Middle frontal gyrus (tissue), 1 donor: Measurements from ENCODE around the gene SPIN1.

Experiments
- DNase-seq: peaks from one replicate; pipeline ENCODE4 v3.0.0-alpha.2; 2015; ENCODE audit warnings: low spot score; ENCODE audit errors: extremely low spot score

Gene SPIN1

GRCh38 chr9:88488166-88488565 is 99.9 kb downstream of the SPIN1 start:
- no peak for DNase-seq

DNA sequence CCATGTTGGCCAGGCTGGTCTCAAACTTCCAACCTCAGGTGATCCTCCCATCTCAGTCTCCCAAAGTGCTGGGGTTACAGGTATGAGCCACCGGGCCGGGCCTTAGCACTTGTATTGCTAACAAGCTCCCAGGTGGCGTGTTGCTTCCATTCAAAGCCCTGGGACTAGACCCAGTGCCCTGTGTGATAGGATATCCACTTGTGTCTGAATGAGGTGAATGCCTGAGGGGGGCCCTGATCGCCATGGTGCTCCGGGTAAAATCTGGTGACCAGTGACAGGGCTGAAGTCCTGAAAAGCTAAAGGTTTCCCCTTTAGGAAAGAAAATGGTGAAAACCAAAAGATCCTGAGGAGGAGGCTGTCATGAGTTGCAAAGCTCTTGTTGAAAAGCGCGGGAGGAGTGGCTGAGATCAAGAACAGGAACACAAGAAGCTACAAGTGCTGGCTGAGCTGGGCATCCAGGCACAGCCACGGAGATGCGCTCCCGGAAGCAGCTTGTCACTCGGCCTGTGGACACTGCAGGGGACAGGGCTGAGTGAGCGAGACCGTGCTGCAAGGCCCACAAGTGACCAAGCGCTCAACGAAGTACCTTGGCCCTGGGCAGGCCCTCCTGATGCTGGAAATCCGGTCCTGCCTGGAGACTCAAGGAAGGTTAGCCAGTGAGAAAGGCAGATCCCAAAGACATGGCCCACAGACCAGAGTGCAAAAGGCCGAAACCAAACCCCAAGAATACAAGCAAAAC is 106.9 kb downstream of the SPIN1 start:
- DNase-seq: no peak

GRCh38 chr9:88497224-88497623 is 109.0 kb downstream of the SPIN1 start:
- DNase-seq: no peak

- DNase-seq: no peak
Measured at GRCh38 chr9:88498880-88499279, 110.6 kb downstream of the SPIN1 start.

DNA sequence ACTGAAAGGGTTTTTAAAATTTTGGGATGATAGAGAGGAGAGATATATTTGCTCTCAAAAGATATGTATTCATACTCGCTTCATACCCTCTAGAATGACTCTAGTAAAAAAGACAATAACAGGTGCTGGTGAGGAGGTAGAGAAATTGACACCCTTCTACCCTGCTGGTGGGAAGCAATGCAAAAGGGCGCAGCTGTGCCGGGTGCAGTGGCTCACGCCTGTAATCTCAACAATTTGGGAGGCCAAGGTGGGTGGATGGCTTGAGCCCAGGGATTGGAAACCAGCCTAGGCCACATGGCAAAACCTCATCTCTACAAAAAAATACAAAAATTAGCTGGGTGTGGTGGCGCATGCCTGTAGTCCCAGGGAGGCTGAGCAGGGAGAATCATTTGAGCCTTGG is 112.8 kb downstream of the SPIN1 start:
- DNase-seq: no peak

DNA sequence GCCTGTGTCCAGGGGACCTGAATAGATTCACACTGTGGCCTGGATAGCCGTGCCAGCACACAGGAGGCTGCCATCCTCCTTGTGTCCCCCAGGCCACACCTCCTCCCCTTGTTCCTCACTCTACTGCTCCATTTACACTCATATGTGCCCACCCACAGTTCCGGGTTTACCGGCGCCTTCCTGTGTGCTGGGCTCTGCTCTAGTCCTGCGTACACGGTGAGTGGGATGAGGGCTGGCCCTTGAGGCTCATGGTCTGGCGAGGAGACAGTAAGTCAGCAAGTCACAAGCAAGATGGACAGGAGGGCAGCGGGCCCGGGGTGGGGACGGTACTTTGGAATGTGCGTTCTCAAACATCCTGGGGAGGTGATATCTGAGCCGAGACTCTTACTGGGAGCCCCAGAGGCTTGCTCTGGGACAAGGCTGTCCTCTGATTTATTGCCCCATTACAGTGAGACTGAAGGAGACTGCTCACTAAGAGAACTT is 114.3 kb downstream of the SPIN1 start:
- no peak for DNase-seq

DNA sequence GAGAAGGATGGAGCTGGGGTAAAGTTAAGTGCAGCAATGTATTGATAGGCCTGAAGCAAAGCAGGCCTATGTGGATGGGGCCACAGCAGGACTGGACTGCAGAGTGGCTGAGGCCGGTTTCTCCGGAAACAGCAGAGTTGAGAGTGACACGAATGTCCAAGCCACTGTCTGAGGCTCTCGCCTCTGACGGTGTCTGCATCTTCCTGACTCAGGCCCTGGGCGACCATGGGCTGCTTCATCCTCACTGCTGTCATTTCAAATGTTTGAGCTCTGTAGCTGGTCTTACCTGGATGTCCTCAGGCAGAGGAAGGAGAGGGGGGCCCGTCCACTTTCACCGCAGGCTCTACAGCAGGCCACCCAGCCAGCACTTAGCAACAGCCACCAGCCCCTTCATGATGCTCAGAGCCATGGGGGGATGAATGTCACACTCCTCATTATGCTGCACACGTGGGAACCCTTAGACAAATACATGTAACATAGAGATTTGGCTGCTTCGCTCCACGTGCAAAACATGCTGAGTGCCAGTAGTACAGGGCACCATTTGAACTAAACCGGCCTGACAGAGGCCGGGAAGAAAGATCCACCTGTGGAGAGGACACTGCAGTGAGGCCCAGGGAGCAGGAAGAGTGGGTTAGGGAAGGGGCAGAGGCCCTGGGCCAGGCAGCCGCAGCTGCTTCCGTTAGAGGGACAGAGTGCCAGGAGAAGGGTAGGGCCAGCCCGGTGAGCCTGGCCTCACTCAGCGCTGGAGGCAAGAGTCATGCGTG is 115.0 kb downstream of the SPIN1 start:
- DNase-seq: no peak

GRCh38 chr9:88503845-88504764 is 115.9 kb downstream of the SPIN1 start:
- no peak for DNase-seq

DNA sequence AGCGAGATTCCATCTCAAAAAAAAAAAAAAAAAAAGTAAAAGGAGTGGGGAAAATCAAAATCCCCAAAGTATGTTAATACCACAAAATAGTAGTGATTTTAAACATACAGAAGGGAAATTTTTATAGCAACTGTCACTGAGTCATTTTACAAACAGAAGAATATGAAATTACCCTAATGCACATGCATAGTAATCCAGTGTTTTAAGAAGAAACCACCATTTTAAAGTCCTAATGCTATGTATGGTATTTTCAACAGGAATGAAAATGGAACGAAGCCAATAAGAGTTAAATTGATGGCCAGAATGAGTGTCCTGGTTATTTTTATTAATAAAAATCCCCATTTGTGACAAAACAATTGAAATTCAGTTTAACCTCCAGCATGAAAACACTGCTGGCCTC is 120.1 kb downstream of the SPIN1 start:
- no peak for DNase-seq

- no peak for DNase-seq
Measured at GRCh38 chr9:88511906-88512305, 123.7 kb downstream of the SPIN1 start.

DNA sequence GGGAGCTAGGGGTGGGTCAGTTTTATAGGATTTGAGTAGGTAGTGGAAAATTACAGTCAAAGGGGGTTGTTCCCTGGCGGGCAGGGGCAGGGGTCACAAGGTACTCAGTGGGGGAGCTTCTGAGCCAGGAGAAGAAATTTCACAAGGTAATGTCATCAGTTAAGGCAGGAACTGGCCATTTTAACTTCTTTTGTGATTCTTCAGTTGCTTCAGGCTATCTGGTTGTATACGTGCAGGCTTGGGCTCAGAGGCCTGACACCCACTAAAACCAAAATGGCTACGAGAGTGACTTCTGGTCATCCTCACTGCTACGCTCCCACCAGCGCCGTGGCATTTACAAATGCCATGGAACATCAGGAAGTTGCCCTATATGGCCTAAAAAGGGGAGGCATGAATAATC is 126.0 kb downstream of the SPIN1 start:
- no peak for DNase-seq

DNA sequence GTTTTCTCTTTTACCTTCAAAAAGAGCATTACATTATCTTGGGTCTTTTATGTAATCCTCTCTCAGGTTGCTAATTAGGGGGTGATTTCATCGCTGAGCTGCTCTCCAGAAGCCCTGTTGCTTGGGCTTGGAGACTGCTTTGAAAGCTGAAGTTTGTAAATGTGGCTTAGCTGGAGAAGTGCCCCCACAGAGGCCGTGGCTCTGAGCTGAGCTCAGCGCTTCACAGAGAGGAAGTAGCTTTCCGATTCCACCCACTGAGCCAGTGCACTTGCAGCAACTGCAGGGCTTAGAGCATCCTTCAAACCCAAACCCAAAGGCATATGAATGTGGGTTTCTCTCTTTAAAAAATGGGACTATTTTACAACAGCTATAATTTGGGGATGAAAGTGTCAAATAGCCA is 133.1 kb downstream of the SPIN1 start:
- DNase-seq: no peak

DNA sequence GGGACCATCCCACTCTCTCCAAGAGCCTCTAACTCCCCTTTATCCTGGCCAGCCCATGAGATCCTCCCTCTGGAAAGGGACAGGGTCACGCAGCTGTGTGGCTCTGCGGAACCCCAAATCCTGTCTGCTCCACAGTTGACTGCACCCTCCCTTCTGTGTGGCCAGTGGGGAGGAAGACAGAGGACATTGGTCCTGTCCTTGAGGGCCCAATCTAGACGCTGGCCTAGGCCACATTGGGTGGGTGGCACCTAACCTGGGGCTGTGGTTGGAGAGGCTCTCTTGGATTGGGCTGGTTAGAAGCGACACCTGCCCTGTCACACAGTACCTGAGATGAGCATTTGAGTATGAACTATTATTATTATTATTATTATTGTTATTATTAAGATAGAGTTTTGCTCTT is 134.1 kb downstream of the SPIN1 start:
- no peak for DNase-seq

DNA sequence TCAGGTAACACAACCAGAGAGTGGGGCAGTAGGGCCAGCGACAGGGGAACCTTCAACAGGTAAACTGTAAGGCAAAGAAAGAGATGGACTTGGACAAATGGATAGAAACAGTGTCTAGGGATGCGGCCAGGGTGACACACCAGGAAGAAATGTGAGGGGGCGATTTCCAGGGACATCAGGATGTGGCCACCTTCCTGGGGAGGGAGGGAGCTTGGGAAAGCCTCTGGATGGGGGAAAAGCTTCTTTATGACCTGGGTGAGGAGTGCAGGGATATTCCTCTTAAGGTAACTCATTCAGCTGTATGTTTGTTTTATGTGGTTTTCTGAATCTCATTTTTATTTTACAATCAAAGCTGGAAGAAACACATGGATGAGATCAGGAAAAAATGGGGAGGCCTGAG is 134.8 kb downstream of the SPIN1 start:
- DNase-seq: no peak

GRCh38 chr9:88524911-88525310 is 136.7 kb downstream of the SPIN1 start:
- DNase-seq: no peak

DNA sequence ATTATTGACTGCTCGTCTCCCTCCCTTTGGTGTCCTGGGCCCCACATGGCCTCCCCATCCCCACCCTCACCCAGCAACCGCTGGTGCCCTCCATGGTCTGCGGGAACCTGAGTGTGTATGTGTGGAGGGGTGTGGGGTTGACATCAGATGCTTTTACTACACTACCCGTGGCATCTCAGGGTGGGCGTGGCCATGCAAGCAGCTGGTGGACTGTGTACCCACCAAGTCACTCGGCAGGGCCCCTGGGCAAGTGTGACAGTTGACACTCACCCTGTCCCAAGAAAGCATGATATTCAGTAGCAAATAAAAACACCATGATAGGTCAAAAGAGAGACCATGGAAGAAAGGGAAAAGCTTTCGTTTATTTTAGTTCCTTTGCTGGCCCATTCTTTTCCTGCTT is 139.4 kb downstream of the SPIN1 start:
- DNase-seq: no peak
